HG02840 (cell line): ENCODE results near the gene CAMK2G.

ENCODE experiments used
- ATAC-seq: cut with Tn5 transposase; IDR thresholded peaks from one replicate; pipeline ENCODE4 v1.9.1; 2021; ENCODE audit warnings: mild to moderate bottlenecking, moderate library complexity, moderate number of reproducible peaks; ENCODE audit not compliant: unreplicated experiment, low FRiP score

Gene CAMK2G

DNA sequence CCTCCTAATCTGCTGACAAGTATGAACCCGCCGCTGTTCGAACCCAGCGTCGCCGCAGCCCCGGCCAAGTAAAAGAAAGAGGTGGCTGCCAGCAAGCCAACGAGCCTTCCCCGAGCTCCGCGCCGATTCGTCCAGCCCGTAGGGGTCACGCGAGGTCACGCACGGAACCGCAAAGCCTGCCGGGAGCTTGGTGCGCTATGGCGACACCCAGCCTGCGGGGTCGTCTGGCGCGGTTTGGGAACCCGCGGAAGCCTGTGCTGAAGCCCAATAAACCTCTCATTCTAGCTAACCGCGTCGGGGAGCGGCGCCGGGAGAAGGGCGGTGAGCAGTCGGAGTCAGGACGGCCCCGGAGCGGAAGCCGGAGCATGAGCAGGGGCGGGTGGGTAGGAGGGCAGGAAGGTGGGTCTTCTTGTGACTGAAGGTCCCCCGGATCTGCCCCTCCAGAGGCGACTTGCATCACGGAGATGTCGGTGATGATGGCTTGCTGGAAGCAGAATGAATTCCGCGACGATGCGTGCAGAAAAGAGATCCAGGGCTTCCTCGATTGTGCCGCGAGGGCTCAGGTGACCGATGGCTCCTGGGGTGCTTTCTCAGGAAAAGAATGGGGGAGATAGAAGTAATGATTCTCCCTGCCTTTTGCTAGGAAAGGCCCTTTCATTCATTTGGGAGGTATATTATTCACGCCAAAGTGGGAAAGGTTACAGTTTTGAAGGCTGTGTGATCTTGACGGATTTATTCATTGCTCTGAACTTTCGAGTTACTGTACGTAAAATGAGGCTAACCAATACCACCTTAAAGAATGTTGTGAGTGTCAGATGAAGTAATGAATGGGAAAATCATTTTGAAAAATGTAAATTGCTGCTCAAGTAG is 92.2 kb downstream of the CAMK2G start, which contains the start of gene CHCHD1:
TSS of gene CHCHD1 (plus strand) at position 170 of the 870 bp plus-strand sequence. CDS start at position 198, 28 bp downstream.
- ATAC-seq = peak; percentile 46

DNA sequence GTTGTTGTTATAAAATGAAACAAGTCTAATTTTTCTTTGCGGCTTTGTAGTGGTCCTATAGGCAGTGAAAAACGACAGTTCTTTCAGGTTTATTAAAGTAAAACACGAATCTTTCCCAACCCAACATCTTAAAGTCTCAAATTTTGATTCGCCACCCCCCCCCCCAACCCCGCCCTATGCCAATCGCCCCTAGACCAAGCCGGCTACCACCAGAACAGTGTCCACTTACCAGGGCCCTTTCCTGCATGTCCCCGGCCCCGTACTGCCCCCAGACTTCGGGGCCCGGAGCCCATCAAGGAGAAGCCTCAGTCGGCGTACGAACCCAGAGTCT is 92.8 kb downstream of the CAMK2G start:
- ATAC-seq = no peak

DNA sequence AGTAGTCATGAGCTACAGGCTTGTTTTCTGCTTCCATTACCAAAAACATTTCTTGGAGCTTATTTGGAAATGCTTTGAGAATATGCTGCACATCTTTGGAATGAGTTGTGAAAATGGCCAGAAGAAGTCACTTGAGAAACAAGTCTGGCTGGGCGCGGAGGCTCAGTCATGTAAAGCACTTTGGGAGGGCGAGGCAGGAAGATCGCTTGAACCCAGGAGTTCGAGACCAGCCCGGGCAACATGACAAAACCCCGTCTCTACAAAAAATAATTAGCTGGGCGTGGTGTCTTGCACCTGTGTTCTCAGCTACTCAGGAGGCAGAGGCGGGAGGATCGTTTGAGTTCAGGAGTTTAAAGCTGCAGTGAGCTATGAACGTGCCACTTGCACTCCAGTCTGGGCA is 93.4 kb downstream of the CAMK2G start:
- no peak for ATAC-seq

DNA sequence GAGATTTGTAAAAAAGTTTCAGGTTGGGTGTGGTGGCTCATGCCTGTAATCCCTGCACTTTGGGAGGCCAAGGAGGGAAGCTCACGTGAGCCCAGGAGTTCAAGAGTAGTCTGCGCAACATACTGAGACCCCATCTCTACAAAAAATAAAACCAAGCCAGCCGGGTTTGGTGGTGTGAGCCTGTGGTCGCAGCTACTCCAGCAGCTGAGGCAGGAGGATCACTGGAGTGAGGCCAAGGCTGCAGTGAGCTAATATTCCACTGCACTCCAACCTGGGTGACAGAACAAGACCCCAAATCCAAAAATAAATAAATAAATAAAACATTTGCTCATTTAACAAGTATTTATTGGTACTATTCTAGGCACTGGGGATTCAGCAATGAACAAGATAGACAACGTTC is 94.1 kb downstream of the CAMK2G start:
- no peak for ATAC-seq

DNA sequence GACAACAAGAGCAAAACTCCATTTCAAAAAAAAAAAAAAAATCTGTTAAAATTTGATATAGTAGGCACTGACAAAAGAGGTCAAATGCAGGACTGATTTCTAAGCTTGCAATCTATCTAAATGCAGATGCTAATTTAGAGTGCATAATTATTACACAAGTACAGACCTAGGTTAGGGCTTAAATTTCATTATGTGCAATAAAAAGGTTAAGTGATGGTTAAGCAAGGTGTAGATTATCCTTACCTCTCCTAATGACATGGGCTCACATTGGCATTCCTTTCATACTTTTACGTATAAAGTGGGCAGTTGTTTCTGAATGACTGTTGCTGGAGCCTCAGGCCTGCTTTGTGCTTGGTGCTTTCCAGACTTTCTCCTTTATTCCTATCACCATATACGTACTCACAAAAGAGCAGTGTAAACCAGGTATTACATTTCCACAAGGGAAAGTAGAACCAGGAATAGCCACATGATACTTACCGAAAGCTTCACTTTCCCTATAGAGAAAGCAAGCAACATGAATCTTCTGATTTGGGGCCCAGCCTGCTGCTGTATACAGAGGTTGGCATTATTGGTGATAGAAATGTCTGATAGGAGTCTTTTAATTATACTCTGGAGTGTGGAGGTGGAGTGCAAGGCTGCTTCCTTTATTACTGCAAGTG is 94.7 kb downstream of the CAMK2G start:
- no peak for ATAC-seq

DNA sequence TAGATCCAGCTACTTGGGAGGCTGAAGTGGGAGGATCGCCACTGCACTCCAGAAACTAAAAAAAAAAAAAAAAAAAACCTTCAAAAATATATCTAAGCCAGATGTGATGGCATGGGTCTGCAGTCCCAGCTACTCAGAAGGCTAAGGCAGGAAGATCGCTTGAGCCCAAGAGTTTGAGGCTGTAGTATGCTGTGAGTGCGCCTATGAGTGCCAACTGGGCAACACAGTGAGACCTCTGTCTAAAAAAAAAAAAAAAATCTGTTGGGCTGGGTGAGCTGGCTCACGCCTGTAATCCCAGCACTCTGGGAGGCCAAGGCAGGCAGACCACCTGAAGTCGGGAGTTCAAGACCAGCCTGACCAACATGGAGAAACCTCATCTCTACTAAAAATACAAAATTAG is 95.3 kb downstream of the CAMK2G start:
- no peak for ATAC-seq

DNA sequence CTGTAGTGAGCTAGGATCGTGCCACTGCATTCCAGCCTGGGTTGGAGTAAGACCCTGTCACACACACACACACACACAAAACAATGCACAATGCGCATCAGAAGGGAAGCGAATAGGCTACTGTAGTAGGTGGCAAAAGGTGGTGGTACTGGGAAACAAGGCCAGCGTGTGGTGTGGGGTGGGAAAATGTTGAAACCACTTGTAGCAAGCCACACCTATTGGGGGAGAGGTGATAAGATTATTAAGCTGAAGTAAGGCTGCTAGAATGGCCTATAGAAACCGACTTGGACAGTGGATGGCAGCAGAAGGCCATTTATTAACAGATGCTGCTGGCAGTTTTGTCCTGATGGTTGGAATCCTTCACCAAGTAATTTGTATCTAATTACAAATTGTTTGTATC is 99.7 kb downstream of the CAMK2G start:
- no peak for ATAC-seq

DNA sequence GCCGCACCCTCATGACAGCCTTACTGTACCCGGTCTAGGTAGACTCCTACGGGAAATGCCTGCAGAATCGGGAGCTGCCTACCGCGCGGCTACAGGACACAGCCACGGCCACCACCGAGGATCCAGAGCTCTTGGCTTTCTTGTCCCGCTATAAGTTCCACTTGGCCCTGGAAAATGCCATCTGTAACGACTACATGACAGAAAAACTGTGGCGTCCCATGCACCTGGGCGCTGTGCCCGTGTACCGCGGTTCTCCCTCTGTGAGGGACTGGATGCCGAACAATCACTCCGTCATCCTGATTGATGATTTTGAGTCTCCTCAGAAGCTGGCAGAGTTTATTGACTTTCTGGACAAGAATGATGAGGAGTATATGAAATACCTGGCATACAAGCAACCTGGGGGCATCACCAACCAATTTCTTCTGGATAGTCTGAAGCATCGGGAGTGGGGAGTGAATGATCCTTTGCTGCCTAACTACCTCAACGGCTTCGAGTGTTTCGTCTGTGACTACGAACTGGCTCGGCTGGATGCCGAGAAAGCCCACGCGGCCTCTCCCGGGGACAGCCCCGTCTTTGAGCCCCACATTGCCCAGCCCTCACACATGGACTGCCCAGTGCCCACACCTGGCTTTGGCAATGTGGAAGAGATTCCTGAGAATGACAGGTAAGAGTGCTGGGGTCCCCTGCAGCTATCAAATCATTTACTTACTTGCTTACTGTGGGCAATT is 101.0 kb downstream of the CAMK2G start:
- peak; percentile 4 for ATAC-seq

DNA sequence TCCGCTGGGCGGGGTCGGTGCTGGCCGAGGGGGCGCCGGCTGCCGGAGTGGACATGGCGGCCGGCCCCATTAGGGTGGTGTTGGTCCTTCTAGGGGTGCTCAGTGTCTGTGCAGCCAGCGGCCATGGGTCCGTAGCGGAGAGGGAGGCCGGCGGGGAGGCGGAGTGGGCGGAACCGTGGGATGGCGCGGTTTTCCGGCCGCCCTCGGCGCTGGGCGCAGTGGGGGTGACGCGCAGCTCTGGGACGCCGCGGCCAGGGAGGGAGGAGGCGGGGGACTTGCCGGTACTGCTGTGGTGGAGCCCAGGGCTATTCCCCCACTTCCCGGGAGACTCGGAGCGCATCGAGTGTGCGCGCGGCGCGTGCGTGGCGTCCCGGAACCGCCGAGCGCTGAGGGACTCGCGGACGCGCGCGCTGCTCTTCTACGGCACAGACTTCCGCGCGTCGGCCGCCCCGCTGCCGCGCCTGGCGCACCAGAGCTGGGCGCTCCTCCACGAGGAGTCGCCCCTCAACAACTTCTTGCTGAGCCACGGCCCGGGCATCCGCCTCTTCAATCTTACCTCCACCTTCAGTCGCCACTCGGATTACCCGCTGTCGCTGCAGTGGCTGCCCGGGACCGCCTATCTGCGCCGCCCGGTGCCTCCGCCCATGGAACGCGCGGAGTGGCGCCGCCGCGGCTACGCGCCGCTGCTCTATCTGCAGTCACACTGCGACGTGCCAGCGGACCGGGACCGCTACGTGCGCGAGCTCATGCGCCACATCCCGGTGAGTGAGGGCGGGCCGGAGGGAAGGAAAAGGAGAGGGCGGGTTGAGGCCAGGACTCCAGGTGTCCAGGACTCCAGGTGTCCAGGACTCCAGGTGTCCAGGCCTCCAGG is 101.8 kb downstream of the CAMK2G start:
- peak; percentile 64 for ATAC-seq

DNA sequence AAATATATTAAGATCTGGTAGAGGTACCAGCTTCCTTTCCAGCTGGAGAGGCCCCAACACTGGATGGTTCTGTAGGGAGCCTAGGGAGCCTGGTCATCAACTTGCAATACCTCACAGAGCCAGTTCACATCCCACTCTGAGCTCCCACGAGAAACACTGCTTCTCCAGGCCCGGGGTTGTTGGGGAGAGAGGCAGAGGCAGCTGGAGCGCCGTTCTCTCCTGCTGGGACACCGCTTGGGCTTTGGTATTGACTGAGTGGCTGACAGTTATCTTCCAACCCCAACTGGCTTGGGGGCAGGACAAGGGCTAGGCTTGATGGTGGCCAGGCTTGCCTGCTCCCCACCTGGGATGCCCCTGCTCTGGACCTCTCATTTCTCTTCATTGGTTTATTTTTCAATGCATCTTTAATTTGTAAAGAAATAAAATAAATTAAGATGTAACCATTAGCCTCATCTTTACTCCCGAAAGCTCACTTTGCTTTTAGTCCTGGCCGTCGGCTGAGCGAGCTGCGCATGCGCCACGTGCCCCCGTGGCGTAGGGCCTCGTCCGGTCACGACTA is 102.6 kb downstream of the CAMK2G start:
- ATAC-seq = peak; percentile 9

DNA sequence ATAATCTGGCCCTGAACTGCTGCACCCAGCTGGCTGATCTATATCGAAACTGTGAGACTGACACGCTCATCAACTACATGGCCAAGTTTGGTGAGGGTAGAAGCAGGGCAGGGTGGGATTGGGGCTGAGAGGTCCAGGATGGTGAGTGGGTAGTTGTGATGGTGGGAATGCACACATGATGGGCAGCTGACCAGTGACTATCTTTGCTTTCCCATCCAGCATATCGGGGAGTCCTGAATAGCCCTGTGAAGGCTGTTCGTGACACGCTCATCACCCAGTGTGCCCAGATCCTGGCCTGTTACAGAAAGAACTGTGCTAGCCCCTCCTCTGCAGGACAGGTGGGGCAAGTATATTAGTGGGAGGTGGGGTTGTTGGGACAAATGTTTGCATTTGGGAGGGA is 105.0 kb downstream of the CAMK2G start:
- ATAC-seq = no peak

DNA sequence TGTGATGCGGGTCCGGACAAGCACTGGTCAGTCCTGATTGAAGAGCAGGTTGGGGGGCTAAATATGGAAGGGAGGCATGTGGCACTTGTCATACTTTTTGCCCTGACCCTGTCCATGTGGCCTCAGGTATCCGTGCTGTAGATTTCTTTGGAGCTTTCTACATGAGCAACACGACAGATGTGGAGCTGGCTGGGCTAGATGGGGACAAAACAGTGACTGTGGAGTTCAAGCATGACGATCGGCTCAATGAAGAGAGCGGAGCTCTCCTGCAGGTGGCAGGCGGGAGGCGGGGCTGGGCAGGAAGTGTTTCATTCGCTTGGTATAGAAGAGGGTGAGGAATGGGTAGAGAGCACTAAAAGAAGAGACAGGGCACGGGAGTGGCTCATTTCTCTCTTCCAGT is 105.5 kb downstream of the CAMK2G start:
- ATAC-seq = no peak

DNA sequence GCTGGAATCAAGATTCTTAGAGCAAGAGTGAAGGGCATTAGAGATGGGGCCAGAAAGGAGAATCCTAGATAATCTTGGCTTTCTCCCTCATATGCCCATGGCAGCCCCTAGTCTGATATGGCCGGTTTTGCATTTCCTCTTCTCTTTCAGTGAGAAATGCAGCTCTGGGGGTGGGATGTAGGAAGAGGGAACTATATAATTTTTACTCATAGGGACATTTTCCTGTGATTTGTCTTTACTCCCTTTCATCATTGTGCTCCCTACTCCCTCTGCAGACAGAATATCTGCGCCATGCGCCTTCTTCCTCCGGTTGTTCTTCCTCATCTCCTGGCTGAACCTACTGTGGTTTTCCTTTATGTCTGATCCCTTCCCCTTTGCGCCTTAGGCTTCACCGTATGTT is 109.3 kb downstream of the CAMK2G start:
- no peak for ATAC-seq

DNA sequence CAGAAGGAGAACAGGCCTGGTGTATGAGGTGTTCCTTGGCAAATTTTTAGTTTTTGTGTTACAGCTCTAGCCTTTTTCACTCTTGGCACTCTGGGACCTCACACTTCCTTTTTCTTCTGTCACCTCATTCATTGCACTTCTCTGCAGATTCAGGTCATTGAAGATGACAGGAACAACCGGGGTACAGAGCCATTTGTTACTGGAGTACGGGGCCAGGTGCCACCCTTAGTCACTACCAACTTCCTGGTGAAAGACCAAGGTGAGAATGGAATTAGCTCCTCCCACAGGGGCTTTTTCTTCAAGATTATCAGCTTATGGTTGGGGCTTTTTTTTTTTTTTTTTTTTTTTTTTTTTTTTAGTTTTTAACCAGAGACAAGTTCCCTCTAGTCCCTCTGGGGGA is 111.0 kb downstream of the CAMK2G start:
- no peak for ATAC-seq

DNA sequence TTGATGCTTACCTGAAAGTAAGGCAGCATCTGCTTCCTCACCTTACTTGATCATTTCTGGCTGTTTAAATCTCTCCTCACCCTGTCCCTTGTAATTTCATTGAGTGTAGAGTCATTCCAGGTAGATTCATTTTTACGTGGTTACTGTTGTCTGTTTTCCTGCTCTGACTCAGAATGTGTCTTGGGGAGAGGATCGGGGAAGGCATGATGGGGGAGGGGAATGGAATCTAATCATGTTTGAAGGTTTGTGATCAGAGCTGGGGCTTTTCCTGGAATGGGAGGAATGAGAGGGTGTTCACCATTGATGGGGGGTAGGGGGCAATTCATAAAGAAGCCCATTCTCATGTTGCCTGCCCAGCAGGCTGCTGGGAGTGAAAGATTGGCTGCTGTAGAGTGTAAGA is 111.4 kb downstream of the CAMK2G start:
- ATAC-seq = no peak
